ENCODE measurements around the gene KDM4C. TPM values are rescaled to one million over a fixed set of nuclear protein-coding genes. Genes with fewer than 3 reads are reported as not detected.

Gene KDM4C
- total and polyA plus RNA-seq, 2 of the 8 experiments (the other 6 are each of a cell fraction or from before 2014, with no cell fraction given) = 13.0 to 26.1 TPM

- TF ChIP-seq CHD7 (IDR thresholded peaks at IDR 0.05; ENCODE audit: insufficient replicate concordance, low read length) = no peak
- no peak for TF ChIP-seq POLR2A (IDR thresholded peaks at IDR 0.05; ENCODE audit: control extremely low read depth in 1 of 2, low read depth in 2 of 2, low read length in 2 of 2)
- no peak for TF ChIP-seq SP1 (IDR thresholded peaks at IDR 0.05; ENCODE audit: low read depth, low read length)
- TF ChIP-seq MAX (IDR thresholded peaks at IDR 0.05) = no peak
- TF ChIP-seq SIX5 (IDR thresholded peaks at IDR 0.05; ENCODE audit: low read depth, low read length) = no peak
- TF ChIP-seq RFX5 (IDR thresholded peaks at IDR 0.05; ENCODE audit: borderline replicate concordance, low read depth, low read length) = no peak
- TF ChIP-seq CTCF (IDR thresholded peaks at IDR 0.05; ENCODE audit: control extremely low read depth in 1 of 3, insufficient read depth in 1 of 3, low read depth in 1 of 3, low read length in 3 of 3) = no peak
- no peak for TF ChIP-seq USF2 (IDR thresholded peaks at IDR 0.05; ENCODE audit: low read length)
These were observed 23.7 kb downstream of the KDM4C start (continued) for GRCh38 chr9:6781476-6781875.

Data from H1 (cell line).